Fibroblast of lung (primary cell): ENCODE data around the gene DTD1.

Experiments
- CTCF ChIP-seq, 2 donors: IDR thresholded peaks in 1 of 2; conservative IDR thresholded peaks in 1 of 2; 1 replicate in 1 of 2; 2 replicates in 1 of 2; pipeline ENCODE4 v1.5.1; 2011 to 2012; ENCODE audit warnings: low read length in 2 of 2, control low read depth in 1 of 2, inconsistent platforms in 1 of 2, low read depth in 1 of 2, mild to moderate bottlenecking in 1 of 2
- EZH2 ChIP-seq: IDR thresholded peaks from 2 replicates; pipeline ENCODE4 v1.5.1; 2012; ENCODE audit warnings: low read length, control low read depth, mild to moderate bottlenecking; ENCODE audit errors: missing control alignments

- TF ChIP-seq CTCF (conservative IDR thresholded peaks at IDR 0.05 in 1 of 2, IDR thresholded peaks at IDR 0.05 in 1 of 2; ENCODE audit: low read depth in 1 of 2, low read length in 2 of 2) (no peak), EZH2 (no peak)
Observed at GRCh38 chr20:18783385-18783959, 195.6 kb downstream of the DTD1 start.
